HG02885 (cell line): ENCODE results near the gene HMSD.
"Not testable (repeated sequence)": the region's sequence is repeated elsewhere in the genome, so short reads cannot be mapped to it uniquely, and the experiment has no call there.

ENCODE experiments used
- ATAC-seq: cut with Tn5 transposase; IDR thresholded peaks from one replicate; pipeline ENCODE4 v1.9.1; 2021; ENCODE audit warnings: mild to moderate bottlenecking; ENCODE audit not compliant: unreplicated experiment, poor library complexity

HMSD gene

GRCh38 chr18:63949068-63949737, at the start of gene HMSD:
Gene HMSD (plus strand): TSS chr18:63949301. CDS start chr18:63953456, 4,155 bp downstream.
- peak; percentile 92 for ATAC-seq

GRCh38 chr18:63903851-63904570, 45.1 kb upstream of the HMSD start:
- no peak for ATAC-seq

- ATAC-seq, result no peak
These were observed 44.4 kb upstream of the HMSD start for GRCh38 chr18:63904694-63905093.

- ATAC-seq, result no peak
These were observed 43.7 kb upstream of the HMSD start for GRCh38 chr18:63905361-63905760.

GRCh38 chr18:63906056-63906455, 43.0 kb upstream of the HMSD start:
- ATAC-seq, result no peak

- peak; percentile 79 for ATAC-seq
These were observed 41.4 kb upstream of the HMSD start, which contains the start of gene SERPINB10 for GRCh38 chr18:63907664-63908063. Gene SERPINB10 (plus strand): TSS chr18:63907958. CDS start chr18:63915511, 7,553 bp downstream.

GRCh38 chr18:63908858-63909257, 40.2 kb upstream of the HMSD start:
- ATAC-seq, result peak; percentile 29

- peak; percentile 51 for ATAC-seq
These were observed 39.2 kb upstream of the HMSD start for GRCh38 chr18:63909870-63910269.

- no peak for ATAC-seq
These were observed 31.3 kb upstream of the HMSD start for GRCh38 chr18:63917817-63918216.

- no peak for ATAC-seq
These were observed 27.1 kb upstream of the HMSD start for GRCh38 chr18:63922049-63922448.

GRCh38 chr18:63924551-63924950, 24.6 kb upstream of the HMSD start:
- no peak for ATAC-seq

- no peak for ATAC-seq
These were observed 20.8 kb upstream of the HMSD start for GRCh38 chr18:63928331-63928730.

- peak; percentile 53 for ATAC-seq
These were observed 19.7 kb upstream of the HMSD start for GRCh38 chr18:63929369-63929768.

GRCh38 chr18:63930773-63931354, 18.2 kb upstream of the HMSD start:
- no peak for ATAC-seq

GRCh38 chr18:63936156-63936931, 12.8 kb upstream of the HMSD start:
- peak; percentile 98 for ATAC-seq

- no peak for ATAC-seq
These were observed 12.1 kb upstream of the HMSD start for GRCh38 chr18:63936932-63937393.

- no peak for ATAC-seq
These were observed 9.1 kb upstream of the HMSD start for GRCh38 chr18:63940008-63940407.

GRCh38 chr18:63940543-63941050, 8.5 kb upstream of the HMSD start:
- not testable (repeated sequence) for ATAC-seq

GRCh38 chr18:63947051-63947790, 1.9 kb upstream of the HMSD start:
- ATAC-seq, result no peak

GRCh38 chr18:63951302-63951705, 2.2 kb downstream of the HMSD start:
- ATAC-seq, result peak; percentile 58
